H9 (cell line): Measurements from ENCODE around the gene MAT2A. TPM values are rescaled to one million over a fixed set of nuclear protein-coding genes. Genes with fewer than 3 reads are reported as not detected.

Experiments used
- DNase-seq: peaks from one replicate; pipeline ENCODE4 v3.0.0-alpha.2; 2017
- H2AFZ ChIP-seq: one replicate; pipeline ENCODE4 v1.6.1; 2013; ENCODE audit warnings: mild to moderate bottlenecking, low read length, control low read depth, moderate library complexity
- H2AK5ac ChIP-seq: 2 replicates; pipeline ENCODE4 v1.6.1; 2013; ENCODE audit warnings: low read length, control low read depth, mixed read lengths; ENCODE audit not compliant: insufficient read length
- H2BK120ac ChIP-seq: one replicate; pipeline ENCODE4 v1.6.1; 2013; ENCODE audit warnings: low read depth, mild to moderate bottlenecking, low read length, control low read depth, inconsistent platforms; ENCODE audit not compliant: poor library complexity, severe bottlenecking
- H2BK12ac ChIP-seq: 2 replicates; pipeline ENCODE4 v1.6.1; 2013; ENCODE audit warnings: low read length, control low read depth, mixed read lengths, low read depth; ENCODE audit not compliant: insufficient read length
- H2BK15ac ChIP-seq: 2 replicates; pipeline ENCODE4 v1.6.1; 2013; ENCODE audit warnings: low read depth, low read length, control low read depth
- H2BK20ac ChIP-seq: one replicate; pipeline ENCODE4 v1.6.1; 2013; ENCODE audit warnings: low read depth, mild to moderate bottlenecking, low read length, control low read depth, inconsistent platforms; ENCODE audit not compliant: poor library complexity, severe bottlenecking
- H2BK5ac ChIP-seq: 2 replicates; pipeline ENCODE4 v1.6.1; 2013; ENCODE audit warnings: low read length, control low read depth, mixed read lengths; ENCODE audit not compliant: insufficient read length
- H3K14ac ChIP-seq: 2 replicates; pipeline ENCODE4 v1.6.1; 2013; ENCODE audit warnings: low read length, control low read depth; ENCODE audit not compliant: insufficient read depth
- H3K18ac ChIP-seq: 2 replicates; pipeline ENCODE4 v1.6.1; 2013; ENCODE audit warnings: low read depth, mild to moderate bottlenecking, mixed read lengths, low read length, control low read depth; ENCODE audit not compliant: insufficient read length
- H3K23ac ChIP-seq: 2 replicates; pipeline ENCODE4 v1.6.1; 2013; ENCODE audit warnings: low read length, control low read depth, mixed read lengths, low read depth; ENCODE audit not compliant: insufficient read length
- H3K23me2 ChIP-seq: 2 replicates; pipeline ENCODE4 v1.6.1; 2013; ENCODE audit warnings: low read depth, mild to moderate bottlenecking, mixed read lengths, low read length, control low read depth; ENCODE audit not compliant: insufficient read length, poor library complexity, severe bottlenecking
- H3K27ac ChIP-seq: 2 replicates; pipeline ENCODE4 v1.5.1; 2013; ENCODE audit warnings: low read length, control low read depth, mixed read lengths, low read depth; ENCODE audit not compliant: insufficient read length
- H3K27me3 ChIP-seq: 2 replicates; pipeline ENCODE4 v1.6.1; 2013; ENCODE audit warnings: low read length, control low read depth, inconsistent platforms; ENCODE audit not compliant: insufficient read depth
- H3K4ac ChIP-seq: 2 replicates; pipeline ENCODE4 v1.6.1; 2013; ENCODE audit warnings: low read depth, mild to moderate bottlenecking, control low read depth, inconsistent platforms, low read length, moderate library complexity
- H3K4me1 ChIP-seq: 2 replicates; pipeline ENCODE4 v1.6.1; 2013; ENCODE audit warnings: low read length, control low read depth, inconsistent platforms; ENCODE audit not compliant: insufficient read depth
- H3K4me2 ChIP-seq: 2 replicates; pipeline ENCODE4 v1.6.1; 2013; ENCODE audit warnings: low read length, control low read depth, mixed read lengths; ENCODE audit not compliant: insufficient read length, insufficient read depth
- H3K56ac ChIP-seq: 2 replicates; pipeline ENCODE4 v1.6.1; 2013; ENCODE audit warnings: low read depth, mild to moderate bottlenecking, mixed read lengths, low read length, control low read depth; ENCODE audit not compliant: insufficient read length
- H3K79me1 ChIP-seq: 2 replicates; pipeline ENCODE4 v1.6.1; 2013; ENCODE audit warnings: low read depth, mild to moderate bottlenecking, moderate library complexity, low read length, control low read depth, inconsistent platforms; ENCODE audit not compliant: insufficient read depth, poor library complexity, severe bottlenecking
- H3K79me2 ChIP-seq: 2 replicates; pipeline ENCODE4 v1.6.1; 2013; ENCODE audit warnings: low read length, control low read depth, inconsistent platforms; ENCODE audit not compliant: insufficient read depth
- H3K9ac ChIP-seq: 2 replicates; pipeline ENCODE4 v1.6.1; 2013; ENCODE audit warnings: low read length, control low read depth, mixed read lengths; ENCODE audit not compliant: insufficient read length; ENCODE audit errors: extremely low read depth
- H3K9me3 ChIP-seq: one replicate; pipeline ENCODE4 v1.6.1; 2013; ENCODE audit warnings: low read depth, low read length, inconsistent platforms; ENCODE audit not compliant: control insufficient read depth
- H3T11ph ChIP-seq: one replicate; pipeline ENCODE4 v1.6.1; 2013; ENCODE audit warnings: mild to moderate bottlenecking, low read length, control low read depth, inconsistent platforms
- H4K20me1 ChIP-seq: one replicate; pipeline ENCODE4 v1.6.1; 2013; ENCODE audit not compliant: control insufficient read depth, insufficient read length, insufficient read depth
- H4K5ac ChIP-seq: 2 replicates; pipeline ENCODE4 v1.6.1; 2013; ENCODE audit warnings: low read depth, mild to moderate bottlenecking, mixed read lengths, low read length, control low read depth; ENCODE audit not compliant: insufficient read length
- H4K8ac ChIP-seq: replicated peaks from 2 replicates; pipeline ENCODE4 v1.6.1; 2013; ENCODE audit warnings: low read length, control low read depth, mixed read lengths, low read depth; ENCODE audit not compliant: insufficient read length
- H4K91ac ChIP-seq: 2 replicates; pipeline ENCODE4 v1.6.1; 2013; ENCODE audit warnings: low read depth, mild to moderate bottlenecking, moderate library complexity, mixed read lengths, low read length, control low read depth; ENCODE audit not compliant: insufficient read length
- H3K27ac Mint-ChIP-seq, 3 experiments: 2 replicates in 2 of 3; 3 replicates in 1 of 3; pipeline ENCODE4 v1.8.0; 2020 to 2021; ENCODE audit warnings: mixed read lengths in 3 of 3, mild to moderate bottlenecking in 1 of 3, moderate library complexity in 1 of 3
- H3K27me3 Mint-ChIP-seq: 2 replicates; pipeline ENCODE4 v1.8.0; 2021; ENCODE audit warnings: low read depth, mild to moderate bottlenecking, moderate library complexity, mixed read lengths
- H3K36me3 Mint-ChIP-seq, 3 experiments: 2 replicates in 2 of 3; 3 replicates in 1 of 3; pipeline ENCODE4 v1.8.0; 2020 to 2021; ENCODE audit warnings: low read depth in 3 of 3, mixed read lengths in 3 of 3; ENCODE audit not compliant: insufficient read depth in 1 of 3
- H3K4me1 Mint-ChIP-seq, 2 experiments: 2 replicates each; pipeline ENCODE4 v1.8.0; 2020; ENCODE audit warnings: mixed read lengths in 2 of 2
- H3K4me3 Mint-ChIP-seq, 2 experiments: 2 replicates in 1 of 2; 3 replicates in 1 of 2; pipeline ENCODE4 v1.8.0; 2020 to 2021; ENCODE audit warnings: mild to moderate bottlenecking in 2 of 2, mixed read lengths in 2 of 2, moderate library complexity in 1 of 2
- H3K9me3 Mint-ChIP-seq, 2 experiments: 2 replicates in 1 of 2; 3 replicates in 1 of 2; pipeline ENCODE4 v1.8.0; 2020; ENCODE audit warnings: mild to moderate bottlenecking in 2 of 2, mixed read lengths in 2 of 2, moderate library complexity in 1 of 2
- WGBS: extraction: QIAGEN DNeasy Blood & Tissue Kit; methylation state at CpG from one replicate; pipeline ENCODE4 v1.1.7; 2013; ENCODE audit warnings: missing lambda C conversion rate, low lambda C conversion rate, mixed read lengths; ENCODE audit not compliant: insufficient read length; ENCODE audit errors: extremely low coverage; 5-methylcytosine and 5-hydroxymethylcytosine counted together
- long read RNA-seq: library from polyadenylated mRNA; unstranded; transcript quantifications from one replicate; pipeline ENCODE4 v2.0.0, GENCODE V29; 2020
- total RNA-seq: library from RNA; stranded (reverse); gene quantifications from 2 replicates; pipeline ENCODE4 v1.2.1, GENCODE V29; 2021
- TF ChIP-seq, protein P1 (sequence below): fragments of 200-600 bp; sonication (generic); conservative IDR thresholded peaks from 3 replicates; pipeline ENCODE4 v1.8.0; 2021; ENCODE audit warnings: antibody characterized with exemption, mild to moderate bottlenecking

The MAT2A gene
- total RNA-seq, result 447 and 459 TPM in 2 replicates
- long read RNA-seq, transcript MAT2A-201 (9 exons, 2,819 nt), result major isoform, 1,985 of 2,443 reads
- long read RNA-seq, transcript MAT2A-204 (3 exons, 691 nt), result minor isoform, 6 of 2,443 reads
- long read RNA-seq, transcript MAT2A-203 (2 exons, 583 nt), result minor isoform, 11 of 2,443 reads
- long read RNA-seq, partial matches to known transcripts, result 246 of 2,443 reads
- long read RNA-seq, other reads (novel, unspliced or antisense), result 195 of 2,443 reads

- Histone ChIP-seq H2AFZ (no peak within 1 kb of the TSS), H3K9ac (peak within 1 kb of the TSS; percentile 97), H3K23me2 (peaks cover 17% of the 10 kb centered on the region), H3K56ac (peak within 1 kb of the TSS; percentile 77), H4K5ac (peak within 1 kb of the TSS; percentile 48), H3K4me2 (peak within 1 kb of the TSS; percentile 86), H3K9me3 (no peaks in the 10 kb centered on the region), H2BK12ac (peak within 1 kb of the TSS; percentile 69), H4K20me1 (no peaks in the 10 kb centered on the region), H2AK5ac (no peak within 1 kb of the TSS), H3K79me1 (no peaks in the 10 kb centered on the region), H3K79me2 (peaks cover 25% of the 10 kb centered on the region), H3K23ac (no peak within 1 kb of the TSS), H3T11ph (peak within 1 kb of the TSS; percentile 77), H2BK5ac (peak within 1 kb of the TSS; percentile 75), H3K27ac (peak within 1 kb of the TSS; percentile 88), H2BK15ac (no peak within 1 kb of the TSS), H3K4ac (peak within 1 kb of the TSS; percentile 73; the same call in 1 of the 2 replicates), H3K27me3 (no peaks in the 10 kb centered on the region), H3K14ac (peak within 1 kb of the TSS; percentile 100), H4K91ac (peak within 1 kb of the TSS; percentile 22), H2BK20ac (no peak within 1 kb of the TSS), H3K4me1 (0 out of 2 replicates have a peak, but pooled peaks cover 2% of the 10 kb centered on the region), H4K8ac (no peak within 1 kb of the TSS), H3K18ac (peak within 1 kb of the TSS; percentile 99), H2BK120ac (peak within 1 kb of the TSS; percentile 96)
- TF ChIP-seq, protein P1, sequence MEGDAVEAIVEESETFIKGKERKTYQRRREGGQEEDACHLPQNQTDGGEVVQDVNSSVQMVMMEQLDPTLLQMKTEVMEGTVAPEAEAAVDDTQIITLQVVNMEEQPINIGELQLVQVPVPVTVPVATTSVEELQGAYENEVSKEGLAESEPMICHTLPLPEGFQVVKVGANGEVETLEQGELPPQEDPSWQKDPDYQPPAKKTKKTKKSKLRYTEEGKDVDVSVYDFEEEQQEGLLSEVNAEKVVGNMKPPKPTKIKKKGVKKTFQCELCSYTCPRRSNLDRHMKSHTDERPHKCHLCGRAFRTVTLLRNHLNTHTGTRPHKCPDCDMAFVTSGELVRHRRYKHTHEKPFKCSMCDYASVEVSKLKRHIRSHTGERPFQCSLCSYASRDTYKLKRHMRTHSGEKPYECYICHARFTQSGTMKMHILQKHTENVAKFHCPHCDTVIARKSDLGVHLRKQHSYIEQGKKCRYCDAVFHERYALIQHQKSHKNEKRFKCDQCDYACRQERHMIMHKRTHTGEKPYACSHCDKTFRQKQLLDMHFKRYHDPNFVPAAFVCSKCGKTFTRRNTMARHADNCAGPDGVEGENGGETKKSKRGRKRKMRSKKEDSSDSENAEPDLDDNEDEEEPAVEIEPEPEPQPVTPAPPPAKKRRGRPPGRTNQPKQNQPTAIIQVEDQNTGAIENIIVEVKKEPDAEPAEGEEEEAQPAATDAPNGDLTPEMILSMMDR, result peak; percentile 79
- Mint-ChIP-seq H3K27ac (peak within 1 kb of the TSS; percentile 99 to 100 (median 100)), H3K36me3 (peaks cover 40 to 49% (median 45%) of the 10 kb centered on the region in 3 experiments), H3K4me1 (peaks cover 43 to 51% of the 10 kb centered on the region in 2 experiments), H3K9me3 (peaks cover 0 to 3% of the 10 kb centered on the region in 2 experiments; a peak in 1 of 5 replicates), H3K27me3 (peaks cover 5% of the 10 kb centered on the region; the same call in 1 of the 2 replicates), H3K4me3 (peak within 1 kb of the TSS; percentile 95 to 98)
- DNase-seq, result peak; percentile 96
- WGBS, result no CpG with 5 or more reads among the region's 92 CpGs
Observed at GRCh38 chr2:85538507-85539360, at the start of gene MAT2A. TSS of gene MAT2A (plus strand) at chr2:85539168. CDS start at chr2:85539288, 120 bp downstream.
